Vagina (tissue), 2 donors: ENCODE measurements around the gene TEX26.

Source experiments
- CTCF ChIP-seq, 3 experiments: fragments of 450-650 bp in 2 of 3; fragments of 200-600 bp in 1 of 3; sonication (generic) in 1 of 3; IDR thresholded peaks; one replicate each; pipeline ENCODE4 v1.5.1; 2017 to 2019; ENCODE audit warnings: antibody characterized with exemption in 3 of 3, mild to moderate bottlenecking in 2 of 3, moderate library complexity in 2 of 3
- POLR2A ChIP-seq, 2 donors: fragments of 450-650 bp; IDR thresholded peaks; one replicate each; pipeline ENCODE4 v1.6.1; 2017; ENCODE audit warnings: antibody characterized with exemption in 2 of 2, mild to moderate bottlenecking in 2 of 2, moderate library complexity in 2 of 2
- POLR2AphosphoS5 ChIP-seq, 2 donors: sonication (generic); formaldehyde crosslinking; IDR thresholded peaks; one replicate each; pipeline ENCODE4 v1.9.0; 2017; ENCODE audit warnings: antibody characterized with exemption in 2 of 2, mild to moderate bottlenecking in 2 of 2, low read depth in 1 of 2; ENCODE audit not compliant: insufficient read depth in 1 of 2

- TF ChIP-seq POLR2A (IDR thresholded peaks at IDR 0.05) (no peak), CTCF (IDR thresholded peaks at IDR 0.05) (no peak), POLR2AphosphoS5 (IDR thresholded peaks at IDR 0.05; ENCODE audit: insufficient read depth in 1 of 2, low read depth in 1 of 2) (no peak)
Observed at GRCh38 chr13:30995331-30995730, 62.9 kb downstream of the TEX26 start.
